SK-N-MC (cell line): Measurements from ENCODE around the gene FRAT1.

Experiments used
- EZH2 ChIP-seq: fragments of 200-600 bp; sonication (generic); IDR thresholded peaks from one replicate; pipeline ENCODE4 v1.6.1; 2017; ENCODE audit warnings: antibody characterized with exemption
- FOXP2 ChIP-seq: optimal IDR thresholded peaks from 2 replicates; pipeline ENCODE3; 2011; ENCODE audit warnings: mild to moderate bottlenecking, moderate library complexity; ENCODE audit not compliant: insufficient read depth; ENCODE audit errors: extremely low read length, control extremely low read depth
- POLR2AphosphoS5 ChIP-seq: IDR thresholded peaks from 2 replicates; pipeline ENCODE4 v1.6.1; 2012; ENCODE audit warnings: mild to moderate bottlenecking, low read depth, low read length, borderline replicate concordance

- TF ChIP-seq EZH2 (no peak), FOXP2 (no peak), POLR2AphosphoS5 (no peak)
These were observed 41.9 kb downstream of the FRAT1 start for GRCh38 chr10:97360705-97361536.
